KG1 (cell line): Measurements from ENCODE around the gene WDR31.
A peak's percentile ranks its signal among the peaks of the same experiment; 100 is the strongest.
"Not testable (repeated sequence)": the region's sequence is repeated elsewhere in the genome, so short reads cannot be mapped to it uniquely, and the experiment has no call there.

Experiments
- DNase-seq: peaks from one replicate; lab custom pipeline; 2025; lab: John Stamatoyannopoulos, UW

The WDR31 gene

GRCh38 chr9:113296247-113296646 is 43.8 kb downstream of the WDR31 start:
- DNase-seq: not testable (repeated sequence)

GRCh38 chr9:113293285-113293878 is 46.7 kb downstream of the WDR31 start:
- DNase-seq: no peak

- no peak for DNase-seq
Measured at GRCh38 chr9:113290052-113290607, 49.9 kb downstream of the WDR31 start.

GRCh38 chr9:113289091-113289490 is 51.0 kb downstream of the WDR31 start:
- DNase-seq: no peak

GRCh38 chr9:113281356-113281755 is 58.7 kb downstream of the WDR31 start:
- DNase-seq: no peak

GRCh38 chr9:113278840-113279239 is 61.2 kb downstream of the WDR31 start:
- DNase-seq: no peak

DNA sequence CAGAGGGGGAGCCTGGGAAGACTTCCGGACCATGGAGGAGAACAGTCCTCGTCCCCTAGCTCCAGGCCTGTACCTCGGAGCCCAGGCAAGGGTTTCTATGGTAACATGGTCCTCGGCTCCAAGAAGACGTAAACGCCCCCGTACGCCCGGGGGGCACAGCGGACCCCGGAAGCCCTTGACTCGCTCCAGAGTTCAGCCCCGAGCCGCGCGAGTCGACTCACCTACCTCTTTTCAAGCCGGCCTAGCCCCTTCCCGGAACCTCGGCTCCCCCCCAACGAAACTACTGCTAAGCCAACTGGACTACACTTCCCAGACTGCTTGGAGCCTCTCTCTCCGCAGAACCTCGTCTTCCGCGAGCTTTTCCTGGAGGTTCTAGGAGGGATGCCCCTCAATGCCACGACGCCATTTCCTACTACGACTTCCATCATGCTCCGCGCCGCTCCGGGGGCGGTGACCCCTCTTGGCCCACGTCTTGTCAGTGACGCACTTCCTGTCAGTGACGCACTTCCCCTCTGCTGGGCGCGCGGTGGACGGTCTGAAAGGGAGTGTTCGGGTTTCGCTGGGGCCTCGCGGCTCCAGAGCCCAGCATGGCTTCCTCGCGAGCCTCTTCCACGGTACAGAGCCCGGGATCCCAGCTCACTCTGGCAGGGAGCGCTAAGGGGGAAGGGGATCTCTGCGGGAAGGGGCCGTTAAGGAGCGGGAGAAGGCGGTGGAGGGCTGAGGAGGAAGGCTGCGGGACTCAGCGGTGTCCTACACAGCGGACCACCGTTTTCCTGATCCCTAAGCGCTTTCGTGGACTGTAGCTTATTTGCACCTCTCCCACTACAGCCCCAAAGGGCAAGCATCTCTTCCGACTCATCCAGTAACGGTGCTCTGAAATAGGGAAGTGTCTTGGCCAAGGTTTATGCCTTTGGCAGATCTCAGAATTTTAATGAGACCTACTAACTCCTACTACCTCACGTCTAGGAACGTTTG is 64.6 kb downstream of the WDR31 start, which contains the start of the genes CDC26 and PRPF4:
Gene CDC26 (minus strand): TSS at position 416 of the 975 bp plus-strand sequence. CDS start 3,065 bp downstream, outside the sequence.
Gene PRPF4 (plus strand): TSS at position 502 of the 975 bp plus-strand sequence. CDS start 86 bp downstream, at position 588.
- DNase-seq: peak; percentile 95

GRCh38 chr9:113274474-113275156 is 65.5 kb downstream of the WDR31 start:
- DNase-seq: peak; percentile 56

- DNase-seq: no peak
Measured at GRCh38 chr9:113269871-113270270, 70.2 kb downstream of the WDR31 start.

DNA sequence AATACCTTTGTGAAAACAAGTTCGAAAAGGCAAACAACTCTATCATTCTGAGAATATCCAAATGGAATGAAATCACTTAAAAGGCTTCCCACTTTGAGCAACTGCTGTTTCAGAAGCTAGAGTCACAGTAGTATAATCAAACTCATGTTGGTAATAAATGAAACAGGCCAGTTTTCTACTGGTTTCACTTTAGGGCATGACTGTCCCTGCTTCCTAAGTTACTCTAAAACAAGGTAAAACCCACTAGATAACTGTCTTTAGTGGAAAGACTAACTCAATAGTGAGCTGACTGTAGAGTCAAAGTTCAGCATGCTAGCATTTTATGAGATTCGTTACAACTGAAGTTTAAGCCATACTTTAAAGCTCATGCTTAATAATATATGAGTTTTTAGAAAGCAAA is 70.7 kb downstream of the WDR31 start:
- DNase-seq: no peak

DNA sequence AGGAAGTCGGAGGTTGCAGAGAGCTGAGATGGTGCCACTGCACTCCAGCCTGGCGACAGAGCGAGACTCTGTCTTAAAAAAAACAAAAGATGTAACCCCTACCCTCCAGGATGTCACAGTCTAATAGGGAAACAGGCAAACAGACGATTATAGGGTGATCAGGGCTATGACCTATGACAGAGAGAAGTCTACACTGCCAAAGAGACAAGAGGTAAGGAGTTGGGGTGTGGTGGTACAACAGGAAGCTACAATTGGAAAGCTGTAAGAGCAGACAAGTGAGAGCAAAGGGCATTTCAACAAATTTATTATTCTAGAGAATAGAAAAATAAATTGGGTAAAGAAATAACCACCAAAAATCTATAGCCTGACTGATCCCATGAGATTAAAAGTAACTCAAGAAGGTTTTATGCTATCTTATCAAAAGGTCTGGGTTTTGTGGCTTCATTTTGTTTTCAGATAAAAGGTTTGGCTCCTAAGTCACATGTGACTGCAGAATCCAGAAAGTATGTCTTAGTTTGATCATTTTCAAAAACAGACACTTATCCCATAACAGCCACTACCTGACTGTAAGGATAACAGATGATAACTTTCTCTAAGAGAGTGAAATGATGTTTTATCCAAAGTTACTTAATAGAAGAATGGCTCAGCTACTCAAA is 72.0 kb downstream of the WDR31 start:
- DNase-seq: no peak

GRCh38 chr9:113266174-113266573 is 73.9 kb downstream of the WDR31 start:
- no peak for DNase-seq
